Mesothelial cell of epicardium (in vitro differentiated cells): ENCODE measurements around the gene CNST. TPM values are rescaled to one million over a fixed set of nuclear protein-coding genes. Genes with fewer than 3 reads are reported as not detected.
"Not testable (repeated sequence)": the region's sequence is repeated elsewhere in the genome, so short reads cannot be mapped to it uniquely, and the experiment has no call there.

Experiments used
- DNase-seq, 2 experiments: peaks; one replicate each; pipeline ENCODE4 v3.0.0; 2021; ENCODE audit warnings: low spot score in 2 of 2; ENCODE audit not compliant: unreplicated experiment in 2 of 2
- H3K27ac Mint-ChIP-seq: 2 replicates; pipeline ENCODE4 v1.8.0; 2021; ENCODE audit warnings: mixed read lengths
- H3K27me3 Mint-ChIP-seq: 2 replicates; pipeline ENCODE4 v1.8.0; 2021; ENCODE audit warnings: low read depth, mixed read lengths
- H3K36me3 Mint-ChIP-seq: 2 replicates; pipeline ENCODE4 v1.8.0; 2021; ENCODE audit warnings: mixed read lengths
- H3K4me1 Mint-ChIP-seq: 2 replicates; pipeline ENCODE4 v1.8.0; 2021; ENCODE audit warnings: mixed read lengths
- H3K4me3 Mint-ChIP-seq: 2 replicates; pipeline ENCODE4 v1.8.0; 2021; ENCODE audit warnings: mild to moderate bottlenecking, moderate library complexity, mixed read lengths
- H3K9me3 Mint-ChIP-seq: 2 replicates; pipeline ENCODE4 v1.8.0; 2021; ENCODE audit warnings: mixed read lengths
- CTCF ChIP-seq: fragments of 200-600 bp; sonication (generic); IDR thresholded peaks from one replicate; pipeline ENCODE4 v1.5.0; 2021; ENCODE audit warnings: antibody characterized with exemption; ENCODE audit not compliant: unreplicated experiment
- total RNA-seq: library from RNA; stranded (reverse); gene quantifications from 3 replicates; pipeline ENCODE4 v1.2.1, GENCODE V29; 2021

Gene CNST
- total RNA-seq, 1 donor from 2014 or later = 21.0 TPM

- Mint-ChIP-seq H3K27me3 (no peaks in the 10 kb centered on the region), H3K36me3 (peaks cover 28% of the 10 kb centered on the region), H3K27ac (no peak overlapping the region), H3K4me1 (peaks cover 5% of the 10 kb centered on the region), H3K4me3 (no peak overlapping the region), H3K9me3 (peaks cover 10% of the 10 kb centered on the region)
- TF ChIP-seq CTCF = no peak
- DNase-seq = no peak
These were observed 28.9 kb downstream of the CNST start for GRCh38 chr1:246595146-246595545.

- Mint-ChIP-seq H3K27me3 (no peaks in the 10 kb centered on the region), H3K4me3 (no peak overlapping the region), H3K36me3 (peaks cover 24% of the 10 kb centered on the region), H3K27ac (no peak overlapping the region), H3K4me1 (peaks cover 5% of the 10 kb centered on the region), H3K9me3 (peaks cover 5% of the 10 kb centered on the region)
- no peak for TF ChIP-seq CTCF
- no peak for DNase-seq
These were observed 31.1 kb downstream of the CNST start for GRCh38 chr1:246597340-246597739.

- no peak overlapping the region for H3K4me3 Mint-ChIP-seq
- H3K4me1 Mint-ChIP-seq = peaks cover 3% of the 10 kb centered on the region
- H3K9me3 Mint-ChIP-seq = peaks cover 10% of the 10 kb centered on the region
- peaks cover 25% of the 10 kb centered on the region for H3K36me3 Mint-ChIP-seq
- H3K27me3 Mint-ChIP-seq = no peaks in the 10 kb centered on the region
- TF ChIP-seq CTCF = no peak
- no peak for DNase-seq
- H3K27ac Mint-ChIP-seq = no peak overlapping the region
These were observed 31.7 kb downstream of the CNST start for GRCh38 chr1:246597971-246598370.

GRCh38 chr1:246599315-246599714 lies 33.1 kb downstream of the CNST start:
- H3K27ac Mint-ChIP-seq = no peak overlapping the region
- no peak for DNase-seq
- H3K9me3 Mint-ChIP-seq = peaks cover 16% of the 10 kb centered on the region
- peaks cover 32% of the 10 kb centered on the region for H3K36me3 Mint-ChIP-seq
- H3K4me3 Mint-ChIP-seq = no peak overlapping the region
- peaks cover 3% of the 10 kb centered on the region for H3K4me1 Mint-ChIP-seq
- no peak for TF ChIP-seq CTCF
- no peaks in the 10 kb centered on the region for H3K27me3 Mint-ChIP-seq

GRCh38 chr1:246600579-246600978 lies 34.3 kb downstream of the CNST start:
- Mint-ChIP-seq H3K9me3 (peaks cover 21% of the 10 kb centered on the region), H3K27ac (no peak overlapping the region), H3K4me3 (no peak overlapping the region), H3K4me1 (no peaks in the 10 kb centered on the region), H3K27me3 (no peaks in the 10 kb centered on the region), H3K36me3 (peaks cover 36% of the 10 kb centered on the region)
- DNase-seq = no peak
- no peak for TF ChIP-seq CTCF

GRCh38 chr1:246602194-246602593 lies 35.9 kb downstream of the CNST start:
- H3K36me3 Mint-ChIP-seq = peaks cover 31% of the 10 kb centered on the region
- no peak for DNase-seq
- no peak overlapping the region for H3K4me3 Mint-ChIP-seq
- H3K27ac Mint-ChIP-seq = no peak overlapping the region
- H3K27me3 Mint-ChIP-seq = no peaks in the 10 kb centered on the region
- peaks cover 21% of the 10 kb centered on the region for H3K9me3 Mint-ChIP-seq
- TF ChIP-seq CTCF = no peak
- H3K4me1 Mint-ChIP-seq = no peaks in the 10 kb centered on the region

GRCh38 chr1:246605231-246605630 lies 39.0 kb downstream of the CNST start:
- H3K36me3 Mint-ChIP-seq = peaks cover 29% of the 10 kb centered on the region
- H3K27me3 Mint-ChIP-seq = not testable (repeated sequence)
- peaks cover 21% of the 10 kb centered on the region for H3K9me3 Mint-ChIP-seq

More at GRCh38 chr1:246605231-246605630, 39.0 kb downstream of the CNST start:
- H3K4me1 Mint-ChIP-seq = peaks cover 17% of the 10 kb centered on the region
- DNase-seq, H3K27ac Mint-ChIP-seq, H3K4me3 Mint-ChIP-seq: not testable (repeated sequence)
